ENCODE measurements around the gene LTBR.

GRCh38 chr12:6392504-6392903 is 8.5 kb downstream of the LTBR start:
- no peak for TF ChIP-seq CTCF (IDR thresholded peaks at IDR 0.05)
- TF ChIP-seq EZH2phosphoT487 (IDR thresholded peaks at IDR 0.05), result no peak
- TF ChIP-seq EZH2 (IDR thresholded peaks at IDR 0.05), result no peak

Measured in neural progenitor cell (in vitro differentiated cells).